GM12878 (cell line): ENCODE measurements around the gene ADCYAP1R1. TPM values are rescaled to one million over a fixed set of nuclear protein-coding genes. Genes with fewer than 3 reads are reported as not detected.

Experiments
- ATAC-seq: fragments of 200-7000 bp; cut with Tn5 transposase; 3 replicates; pipeline ENCODE4 v1.9.1; 2020; ENCODE audit warnings: mild to moderate bottlenecking, moderate library complexity
- BruUV-seq: library from RNA; stranded (reverse); fragments of 400-500 nt; replicated peaks from 2 replicates; lab custom pipeline; 2021; lab: Mats Ljungman, UMichigan
- CTCF ChIA-PET: fragments of 300-600 bp; sonication (Branson Sonifier 250); formaldehyde crosslinking; extraction: SDS; loops from one replicate; lab custom pipeline; 2021; ENCODE audit warnings: inconsistent platforms; lab: Yijun Ruan, JAX
- POLR2A ChIA-PET: fragments of 350-600 bp; formaldehyde crosslinking; extraction: SDS; loops from one replicate; lab custom pipeline; 2021; ENCODE audit warnings: inconsistent platforms; lab: Charles Lee
- RAD21 ChIA-PET: fragments of 300-600 bp; sonication (Branson Sonifier 250); formaldehyde crosslinking; loops from one replicate; lab custom pipeline; 2023; ENCODE audit warnings: antibody characterized with exemption; ENCODE audit not compliant: unreplicated experiment; lab: Charles Lee
- SMC1A ChIA-PET: fragments of 300-600 bp; sonication (Branson Sonifier 250); formaldehyde crosslinking; loops from one replicate; lab custom pipeline; 2023; ENCODE audit not compliant: unreplicated experiment, uncharacterized antibody; lab: Charles Lee
- DNase-seq: peaks from one replicate; pipeline ENCODE4 v3.0.0-alpha.2; 2011; ENCODE audit warnings: low read depth, low spot score
- FAIRE-seq: peaks from 3 replicates; lab custom pipeline; 2011; peaks lifted over from hg19 to GRCh38; lab: Jason Lieb, UNC
- H2AFZ ChIP-seq: 2 replicates; pipeline ENCODE4 v1.6.0; 2011; ENCODE audit warnings: low read depth, low read length, control low read depth; ENCODE audit not compliant: control insufficient read depth
- H3K27ac ChIP-seq: 2 replicates; pipeline ENCODE4 v1.5.1; 2011; ENCODE audit warnings: control low read depth; ENCODE audit not compliant: control insufficient read depth, insufficient read depth
- H3K27me3 ChIP-seq, 2 experiments: replicated peaks in 1 of 2; 2 replicates each; pipeline versions ENCODE4 v1.6.0 to v1.6.1; 2011; ENCODE audit warnings: low read length in 1 of 2; ENCODE audit not compliant: control insufficient read depth in 2 of 2, insufficient read depth in 2 of 2
- H3K36me3 ChIP-seq, 2 experiments: 2 replicates each; pipeline ENCODE4 v1.5.1; 2011; ENCODE audit warnings: low read length in 1 of 2; ENCODE audit not compliant: control insufficient read depth in 2 of 2, insufficient read depth in 2 of 2
- H3K4me1 ChIP-seq: 2 replicates; pipeline ENCODE4 v1.6.1; 2011; ENCODE audit warnings: mild to moderate bottlenecking, low read length, moderate library complexity, mixed read lengths; ENCODE audit not compliant: control insufficient read depth, insufficient read depth
- H3K4me2 ChIP-seq: 2 replicates; pipeline ENCODE4 v1.6.0; 2011; ENCODE audit warnings: control low read depth; ENCODE audit not compliant: control insufficient read depth, insufficient read depth
- H3K4me3 ChIP-seq: fragments of 200-600 bp; sonication (generic); 2 replicates; pipeline ENCODE4 v1.5.1; 2016
- H3K79me2 ChIP-seq: 2 replicates; pipeline ENCODE4 v1.6.0; 2011; ENCODE audit warnings: low read length; ENCODE audit not compliant: control insufficient read depth, insufficient read depth
- H3K9ac ChIP-seq: 2 replicates; pipeline ENCODE4 v1.8.0; 2011; ENCODE audit warnings: low read length, control low read depth, mixed read lengths; ENCODE audit not compliant: control insufficient read depth, insufficient read depth
- H3K9me3 ChIP-seq: replicated peaks from 3 replicates; pipeline ENCODE4 v1.5.1; 2011; ENCODE audit warnings: mild to moderate bottlenecking, low read length; ENCODE audit not compliant: control insufficient read depth, insufficient read depth
- H4K20me1 ChIP-seq: 2 replicates; pipeline ENCODE4 v1.6.0; 2011; ENCODE audit not compliant: control insufficient read depth, insufficient read depth
- CBX5 ChIP-seq: sonication (generic); IDR thresholded peaks from 2 replicates; pipeline ENCODE4 v1.6.1; 2016; ENCODE audit warnings: low read depth, moderate library complexity, mild to moderate bottlenecking, inconsistent platforms
- GABPA ChIP-seq: IDR thresholded peaks from 2 replicates; pipeline ENCODE4 v1.6.1; 2014; ENCODE audit warnings: antibody characterized with exemption, low read depth, mild to moderate bottlenecking, inconsistent platforms
- GATAD2B ChIP-seq: fragments of 450-650 bp; conservative IDR thresholded peaks from 2 replicates; pipeline ENCODE4 v1.6.1; 2017; ENCODE audit warnings: low read depth, mild to moderate bottlenecking, moderate library complexity
- HCFC1 ChIP-seq: fragments of 150-350 bp; IDR thresholded peaks from 2 replicates; pipeline ENCODE4 v1.6.1; 2014; ENCODE audit warnings: low read length
- LARP7 ChIP-seq: fragments of 450-650 bp; IDR thresholded peaks from 2 replicates; pipeline ENCODE4 v1.6.1; 2017; ENCODE audit warnings: mild to moderate bottlenecking
- NFYA ChIP-seq: IDR thresholded peaks from 2 replicates; pipeline ENCODE4 v1.6.1; 2011; ENCODE audit warnings: low read depth, mild to moderate bottlenecking, low read length, improper control_type of control experiment, borderline replicate concordance
- PML ChIP-seq: IDR thresholded peaks from 2 replicates; pipeline ENCODE4 v1.6.1; 2012; ENCODE audit warnings: low read length, inconsistent platforms
- SMAD1 ChIP-seq: fragments of 450-650 bp; IDR thresholded peaks from 2 replicates; pipeline ENCODE4 v1.6.1; 2018; ENCODE audit warnings: mild to moderate bottlenecking, low read depth; ENCODE audit not compliant: partially characterized antibody
- TARDBP ChIP-seq: IDR thresholded peaks from 2 replicates; pipeline ENCODE4 v1.6.1; 2016; ENCODE audit warnings: borderline replicate concordance
- WGBS: methylation state at CpG from one replicate; pipeline ENCODE4 v1.1.6; 2016; ENCODE audit warnings: low lambda C conversion rate; ENCODE audit not compliant: insufficient replicate concordance, insufficient coverage; ENCODE audit errors: missing lambda C conversion rate; 5-methylcytosine and 5-hydroxymethylcytosine counted together
- in situ Hi-C: fragments of 300-500 bp; cut with MboI; formaldehyde crosslinking; loops from 9 replicates; pipeline ENCODE4 v1.14.3; 2018; ENCODE audit warnings: mixed read lengths
- intact Hi-C: fragments of 100-400 bp; cut with micrococcal nuclease; formaldehyde crosslinking; loops from one replicate; pipeline ENCODE4 v1.14.2; 2022; ENCODE audit not compliant: unreplicated experiment
- polyA plus RNA-seq, 11 experiments: library from polyadenylated mRNA; depleted of rRNA in 4 of 11; unstranded in 6 of 11; stranded (reverse) in 5 of 11; fragments of >200 nt; fragmentation: Nextera tagmentation in 4 of 11; fragmentation: Illumina TruSeq in 1 of 11; extraction: Ambion mirVana in 4 of 11; extraction: Trizol in 1 of 11; gene quantifications; 1 replicate in 1 of 11; 2 replicates in 10 of 11; pipeline versions ENCODE4 v1.2.1 to v1.2.3, GENCODE V29; 2011 to 2016; ENCODE audit warnings: inconsistent platforms in 2 of 11, missing spikeins in 2 of 11, low read depth in 1 of 11
- total RNA-seq, 4 experiments: library from RNA; depleted of rRNA in 3 of 4; stranded (reverse); fragments of >200 nt in 3 of 4; fragmentation: Illumina TruSeq in 1 of 4; extraction: Trizol in 1 of 4; gene quantifications; 2 replicates each; pipeline versions ENCODE4 v1.2.1 to v1.2.3, GENCODE V29; 2013 to 2021
- TF ChIP-seq, protein P1 (sequence below): fragments of 450-650 bp; formaldehyde crosslinking; IDR thresholded peaks from 2 replicates; pipeline ENCODE4 v1.4.0; 2022; ENCODE audit warnings: mild to moderate bottlenecking, moderate library complexity
- TF ChIP-seq, protein P2 (sequence below): IDR thresholded peaks from 2 replicates; pipeline ENCODE4 v1.6.1; 2011; ENCODE audit warnings: mild to moderate bottlenecking, low read depth, low read length, moderate library complexity; ENCODE audit not compliant: insufficient replicate concordance

ADCYAP1R1 gene
- total and polyA plus RNA-seq, 10 of the 15 experiments (the other 5 are each of a cell fraction or from before 2014, with no cell fraction given), result not detected

DNA sequence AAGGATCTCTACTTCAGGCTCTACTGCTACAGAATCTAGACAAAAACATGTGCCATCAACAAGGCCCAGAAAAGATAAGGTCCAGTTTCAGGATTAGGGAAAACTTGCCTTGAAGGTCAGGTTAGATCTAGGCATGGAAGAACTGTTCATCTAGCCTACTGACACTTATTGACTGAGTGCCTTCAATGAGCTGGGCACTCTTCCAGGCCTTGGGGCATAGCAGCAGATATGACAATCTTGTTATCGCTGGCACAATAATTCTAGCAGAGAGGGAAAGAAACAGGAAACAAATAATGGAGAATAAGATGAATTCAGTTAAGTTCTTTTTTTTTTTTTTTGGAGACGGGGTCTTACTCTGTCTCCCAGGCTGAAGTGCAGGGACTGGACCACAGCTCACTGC lies 71.6 kb downstream of the ADCYAP1R1 start:
- in situ Hi-C loops (loop anchor here (5.0 kb wide), 2 partner anchors 141 to 321 kb away; no protein-coding TSS in a partner anchor), intact Hi-C loops (loop anchor here (5.0 kb wide), 1 partner anchor 186 kb away; no protein-coding TSS in a partner anchor)
- H3K27ac ChIP-seq, result no peak overlapping the region
- H3K27me3 ChIP-seq, result no peaks in the 10 kb centered on the region; a peak in 2 of 4 replicates
- DNase-seq (no peak), FAIRE-seq (no peak), ATAC-seq (no peak)
- no peaks in the 10 kb centered on the region for H3K79me2 ChIP-seq
- ChIA-PET RAD21 (interaction anchor here (1.3 to 7.7 kb wide), 2 partner anchors 140 to 324 kb away, joined by 4 to 176 read pairs; no protein-coding TSS in a partner anchor), SMC1A (interaction anchor here (1.4 to 6.9 kb wide), 5 partner anchors 140 to 324 kb away, joined by 4 to 146 read pairs (median 5); no protein-coding TSS in a partner anchor), CTCF (interaction anchor here (1.0 to 10.0 kb wide), 11 partner anchors 8 to 326 kb away, joined by 3 to 398 read pairs (median 17); no protein-coding TSS in a partner anchor), POLR2A (no interaction called here)
- no peaks in the 10 kb centered on the region for H4K20me1 ChIP-seq
- no peak overlapping the region for H3K4me3 ChIP-seq
- no peak overlapping the region for H3K4me2 ChIP-seq
- no peak for TF ChIP-seq NFYA
- TF ChIP-seq HCFC1, result no peak
- no peak for TF ChIP-seq SMAD1
- TF ChIP-seq CBX5, result no peak
- WGBS, result 35% methylated on average over 2 of the region's 2 CpGs
- H3K36me3 ChIP-seq, result no peaks in the 10 kb centered on the region
- no peaks in the 10 kb centered on the region for H3K9me3 ChIP-seq
- no TSS peak for BruUV-seq
- no peaks in the 10 kb centered on the region for H3K4me1 ChIP-seq
- no peak overlapping the region for H2AFZ ChIP-seq
- no peak overlapping the region for H3K9ac ChIP-seq

DNA sequence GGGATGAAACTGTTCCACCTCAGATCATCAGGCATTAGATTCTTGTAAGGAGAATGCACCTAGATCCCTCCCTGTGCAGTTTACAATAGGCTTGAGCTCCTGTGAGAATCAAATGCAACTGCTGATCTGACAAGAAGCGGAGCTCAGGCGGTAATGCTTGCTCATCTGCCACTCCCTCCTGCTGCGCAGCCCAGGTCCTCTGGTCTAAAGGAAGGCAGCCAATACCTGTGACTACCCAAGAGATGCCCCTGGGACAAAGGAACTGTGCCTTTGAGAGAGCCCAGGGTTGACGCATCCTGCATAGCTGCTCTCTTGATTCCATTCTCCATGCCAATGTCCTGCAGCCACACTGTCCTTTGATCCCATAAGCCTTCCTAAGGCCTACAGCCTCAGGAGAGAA lies 73.1 kb downstream of the ADCYAP1R1 start:
- BruUV-seq, result no TSS peak
- ChIA-PET POLR2A (no interaction called here), SMC1A (interaction anchor here (0.6 to 0.7 kb wide), 2 partner anchors 107 to 142 kb away, joined by 3 to 4 read pairs; no protein-coding TSS in a partner anchor), CTCF (interaction anchor here (1.2 to 10.0 kb wide), 3 partner anchors 9 to 143 kb away, joined by 4 to 398 read pairs (median 63); no protein-coding TSS in a partner anchor), RAD21 (interaction anchor here (1.3 to 7.7 kb wide), 2 partner anchors 142 to 326 kb away, joined by 4 to 176 read pairs; no protein-coding TSS in a partner anchor)
- in situ Hi-C loops, result no loop called here
- no peaks in the 10 kb centered on the region for H3K9me3 ChIP-seq
- no peaks in the 10 kb centered on the region for H4K20me1 ChIP-seq
- no peak overlapping the region for H3K4me3 ChIP-seq
- H3K27ac ChIP-seq, result no peak overlapping the region
- WGBS, result 63% methylated on average over 4 of the region's 4 CpGs
- no peaks in the 10 kb centered on the region for H3K4me1 ChIP-seq
- no peak overlapping the region for H3K4me2 ChIP-seq
- intact Hi-C loops, result no loop called here
- FAIRE-seq, result no peak
- no peaks in the 10 kb centered on the region for H3K79me2 ChIP-seq
- no peak overlapping the region for H3K9ac ChIP-seq
- H3K27me3 ChIP-seq, result no peaks in the 10 kb centered on the region; a peak in 2 of 4 replicates
- no peak for ATAC-seq
- no peak for DNase-seq
- no peaks in the 10 kb centered on the region for H3K36me3 ChIP-seq
- H2AFZ ChIP-seq, result no peak overlapping the region
- TF ChIP-seq GABPA, result no peak
- TF ChIP-seq, protein P1, sequence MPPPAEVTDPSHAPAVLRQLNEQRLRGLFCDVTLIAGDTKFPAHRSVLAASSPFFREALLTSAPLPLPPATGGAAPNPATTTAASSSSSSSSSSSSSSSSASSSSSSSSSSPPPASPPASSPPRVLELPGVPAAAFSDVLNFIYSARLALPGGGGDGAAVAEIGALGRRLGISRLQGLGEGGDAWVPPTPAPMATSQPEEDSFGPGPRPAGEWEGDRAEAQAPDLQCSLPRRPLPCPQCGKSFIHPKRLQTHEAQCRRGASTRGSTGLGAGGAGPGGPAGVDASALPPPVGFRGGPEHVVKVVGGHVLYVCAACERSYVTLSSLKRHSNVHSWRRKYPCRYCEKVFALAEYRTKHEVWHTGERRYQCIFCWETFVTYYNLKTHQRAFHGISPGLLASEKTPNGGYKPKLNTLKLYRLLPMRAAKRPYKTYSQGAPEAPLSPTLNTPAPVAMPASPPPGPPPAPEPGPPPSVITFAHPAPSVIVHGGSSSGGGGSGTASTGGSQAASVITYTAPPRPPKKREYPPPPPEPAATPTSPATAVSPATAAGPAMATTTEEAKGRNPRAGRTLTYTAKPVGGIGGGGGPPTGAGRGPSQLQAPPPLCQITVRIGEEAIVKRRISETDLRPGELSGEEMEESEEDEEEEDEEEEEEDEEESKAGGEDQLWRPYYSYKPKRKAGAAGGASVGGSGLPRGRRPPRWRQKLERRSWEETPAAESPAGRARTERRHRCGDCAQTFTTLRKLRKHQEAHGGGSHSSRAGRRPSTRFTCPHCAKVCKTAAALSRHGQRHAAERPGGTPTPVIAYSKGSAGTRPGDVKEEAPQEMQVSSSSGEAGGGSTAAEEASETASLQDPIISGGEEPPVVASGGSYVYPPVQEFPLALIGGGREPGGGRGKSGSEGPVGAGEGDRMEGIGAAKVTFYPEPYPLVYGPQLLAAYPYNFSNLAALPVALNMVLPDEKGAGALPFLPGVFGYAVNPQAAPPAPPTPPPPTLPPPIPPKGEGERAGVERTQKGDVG (CRISPR knock-in tag), result no peak
- no peak for TF ChIP-seq PML
- no peak for TF ChIP-seq NFYA
- no peak for TF ChIP-seq TARDBP
- TF ChIP-seq LARP7, result no peak
- TF ChIP-seq, protein P2, sequence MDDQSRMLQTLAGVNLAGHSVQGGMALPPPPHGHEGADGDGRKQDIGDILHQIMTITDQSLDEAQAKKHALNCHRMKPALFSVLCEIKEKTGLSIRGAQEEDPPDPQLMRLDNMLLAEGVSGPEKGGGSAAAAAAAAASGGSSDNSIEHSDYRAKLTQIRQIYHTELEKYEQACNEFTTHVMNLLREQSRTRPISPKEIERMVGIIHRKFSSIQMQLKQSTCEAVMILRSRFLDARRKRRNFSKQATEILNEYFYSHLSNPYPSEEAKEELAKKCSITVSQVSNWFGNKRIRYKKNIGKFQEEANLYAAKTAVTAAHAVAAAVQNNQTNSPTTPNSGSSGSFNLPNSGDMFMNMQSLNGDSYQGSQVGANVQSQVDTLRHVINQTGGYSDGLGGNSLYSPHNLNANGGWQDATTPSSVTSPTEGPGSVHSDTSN, result no peak
- TF ChIP-seq GATAD2B, result no peak
